AG09309 (cell line): Measurements from ENCODE around the gene OR2C3.

Experiments
- DNase-seq: peaks from one replicate; pipeline ENCODE4 v3.0.0-alpha.2; 2010; ENCODE audit warnings: low read depth
- H3K4me3 ChIP-seq: 2 replicates; pipeline ENCODE4 v1.5.1; 2011; ENCODE audit warnings: mild to moderate bottlenecking, low read depth, low read length, moderate library complexity; ENCODE audit not compliant: control insufficient read depth
- TF ChIP-seq, protein P1 (sequence below): IDR thresholded peaks from 2 replicates; pipeline ENCODE4 v1.5.1; 2011; ENCODE audit warnings: mild to moderate bottlenecking, low read depth, low read length, inconsistent platforms; ENCODE audit not compliant: insufficient read depth, control insufficient read depth; ENCODE audit errors: missing control alignments

OR2C3 gene

GRCh38 chr1:247557926-247558674 lies 21.9 kb upstream of the OR2C3 start:
- DNase-seq = no peak
- TF ChIP-seq, protein P1, sequence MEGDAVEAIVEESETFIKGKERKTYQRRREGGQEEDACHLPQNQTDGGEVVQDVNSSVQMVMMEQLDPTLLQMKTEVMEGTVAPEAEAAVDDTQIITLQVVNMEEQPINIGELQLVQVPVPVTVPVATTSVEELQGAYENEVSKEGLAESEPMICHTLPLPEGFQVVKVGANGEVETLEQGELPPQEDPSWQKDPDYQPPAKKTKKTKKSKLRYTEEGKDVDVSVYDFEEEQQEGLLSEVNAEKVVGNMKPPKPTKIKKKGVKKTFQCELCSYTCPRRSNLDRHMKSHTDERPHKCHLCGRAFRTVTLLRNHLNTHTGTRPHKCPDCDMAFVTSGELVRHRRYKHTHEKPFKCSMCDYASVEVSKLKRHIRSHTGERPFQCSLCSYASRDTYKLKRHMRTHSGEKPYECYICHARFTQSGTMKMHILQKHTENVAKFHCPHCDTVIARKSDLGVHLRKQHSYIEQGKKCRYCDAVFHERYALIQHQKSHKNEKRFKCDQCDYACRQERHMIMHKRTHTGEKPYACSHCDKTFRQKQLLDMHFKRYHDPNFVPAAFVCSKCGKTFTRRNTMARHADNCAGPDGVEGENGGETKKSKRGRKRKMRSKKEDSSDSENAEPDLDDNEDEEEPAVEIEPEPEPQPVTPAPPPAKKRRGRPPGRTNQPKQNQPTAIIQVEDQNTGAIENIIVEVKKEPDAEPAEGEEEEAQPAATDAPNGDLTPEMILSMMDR = no peak
- no peak overlapping the region for H3K4me3 ChIP-seq

GRCh38 chr1:247552231-247552630 lies 16.0 kb upstream of the OR2C3 start:
- TF ChIP-seq, protein P1 = no peak

DNA sequence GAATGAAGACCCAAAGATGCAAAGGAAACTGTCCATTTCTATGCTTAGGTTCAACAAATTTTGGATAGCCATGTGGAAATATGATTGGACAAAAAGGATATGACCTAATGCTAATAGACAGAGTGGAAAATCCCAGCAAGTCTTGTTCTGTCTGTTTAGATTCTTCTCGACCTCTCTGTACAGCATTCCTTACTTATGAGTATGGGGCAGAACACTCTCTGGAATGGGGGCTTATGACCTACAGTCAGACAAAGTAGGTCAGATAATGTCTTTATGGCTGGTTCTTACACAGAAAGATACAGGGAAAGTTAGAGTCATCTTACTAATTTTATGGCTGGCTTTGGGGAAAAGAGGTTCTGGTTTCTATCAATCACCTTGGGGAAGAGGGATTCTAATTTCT lies 15.5 kb upstream of the OR2C3 start:
- TF ChIP-seq, protein P1 = no peak
- no peak overlapping the region for H3K4me3 ChIP-seq
- no peak for DNase-seq

More at GRCh38 chr1:247552231-247552630, 16.0 kb upstream of the OR2C3 start:
- DNase-seq = no peak
- no peak overlapping the region for H3K4me3 ChIP-seq

GRCh38 chr1:247548769-247549182 lies 12.5 kb upstream of the OR2C3 start, which contains the start of gene GCSAML:
Gene GCSAML, plus strand, starts transcription at chr1:247549134. Its CDS starts 58 bp downstream, at chr1:247549192.
- no peak for DNase-seq
- H3K4me3 ChIP-seq = no peak within 1 kb of the TSS

GRCh38 chr1:247548092-247548491 lies 11.9 kb upstream of the OR2C3 start:
- TF ChIP-seq, protein P1 = no peak
- H3K4me3 ChIP-seq = no peak overlapping the region
- no peak for DNase-seq

More at GRCh38 chr1:247548769-247549182, 12.5 kb upstream of the OR2C3 start, which contains the start of gene GCSAML:
- TF ChIP-seq, protein P1 = no peak

- no peak overlapping the region for H3K4me3 ChIP-seq
- no peak for DNase-seq
- TF ChIP-seq, protein P1 = no peak
Measured at GRCh38 chr1:247542811-247543210, 6.6 kb upstream of the OR2C3 start.
